ENCODE measurements around the gene MYO7B.

MYO7B gene

GRCh38 chr2:127535422-127535901 is at the start of gene MYO7B:
MYO7B (plus strand) TSS chr2:127535683; CDS start chr2:127559723, 24,040 bp downstream.
- FAIRE-seq (no peak), DNase-seq (ENCODE audit: insufficient read length, low spot score) (no peak)

DNA sequence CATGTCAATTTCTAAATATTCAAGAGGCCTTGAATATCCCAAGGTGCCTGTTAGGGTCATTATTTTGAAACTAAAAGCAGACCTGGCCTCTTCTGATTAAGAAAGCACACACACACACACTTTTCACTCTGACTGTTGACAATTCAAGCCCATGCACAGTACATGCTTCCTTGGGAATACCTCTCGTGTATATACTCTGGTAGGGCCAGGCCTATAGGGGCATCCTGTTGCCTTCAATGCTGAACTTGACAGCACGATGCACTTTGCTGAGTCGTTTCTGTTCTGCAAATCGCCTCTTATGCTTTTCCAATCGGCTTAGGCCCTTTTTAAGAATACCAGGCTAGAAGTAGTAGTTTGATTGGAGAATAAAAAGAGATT is 49.8 kb upstream of the MYO7B start:
- no peak for FAIRE-seq
- DNase-seq (ENCODE audit: insufficient read length, low spot score), result no peak

DNA sequence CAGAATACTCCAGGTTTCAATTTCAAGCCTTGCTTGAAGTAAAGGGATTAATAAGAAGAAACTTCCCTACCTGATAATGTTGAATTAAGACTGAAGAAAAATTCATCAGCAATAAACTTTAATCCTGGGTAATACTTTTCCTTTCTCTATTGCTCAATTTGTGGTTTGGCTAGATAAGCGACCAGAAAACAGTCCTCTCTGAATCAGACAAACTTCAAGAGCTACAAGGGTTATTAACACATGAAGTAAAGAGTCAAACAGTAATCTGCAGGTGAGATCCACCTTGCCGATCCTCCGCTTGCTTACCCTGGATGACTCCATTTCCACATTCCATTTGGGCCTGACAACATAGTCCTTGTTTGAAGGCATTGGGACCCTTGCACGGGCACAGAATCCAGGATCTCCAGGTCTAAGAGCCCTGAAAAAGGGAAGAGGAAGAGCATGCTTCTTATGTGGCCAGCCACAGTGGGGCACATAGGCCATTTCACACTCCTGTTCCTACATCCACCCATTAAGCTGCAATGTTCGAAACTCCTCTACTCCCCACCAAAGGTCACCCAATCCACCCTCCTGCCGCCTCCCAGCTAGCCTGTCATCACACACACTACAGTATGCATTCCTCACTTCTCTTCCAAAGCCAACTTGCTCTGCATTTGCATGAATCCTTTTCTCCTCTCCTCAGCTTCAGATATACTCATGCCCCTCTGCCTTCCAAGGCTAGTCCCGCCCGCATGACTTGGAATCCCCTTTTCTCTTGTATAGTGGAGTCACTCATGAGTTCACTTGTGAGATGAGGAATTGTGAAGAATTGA is 49.0 kb upstream of the MYO7B start:
- FAIRE-seq (no peak), DNase-seq (ENCODE audit: insufficient read length, low spot score) (no peak)

DNA sequence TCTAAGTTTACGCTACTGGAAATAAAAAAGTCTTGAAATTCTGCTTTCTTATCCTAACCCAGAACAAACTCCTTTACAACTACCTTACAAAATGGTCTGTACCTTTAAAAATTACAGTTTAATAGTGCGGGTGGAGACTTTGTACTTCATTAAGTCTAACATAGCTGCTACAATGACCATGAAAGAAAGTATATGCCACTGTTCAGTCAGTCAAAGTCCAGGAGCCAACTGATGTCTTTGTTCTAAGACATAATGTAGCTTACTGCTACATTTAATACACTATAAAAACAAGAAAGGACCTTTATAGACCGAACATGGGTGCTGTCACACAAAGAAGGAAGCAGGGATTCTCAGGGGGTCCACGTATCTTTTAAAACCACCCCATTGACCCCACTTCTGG is 45.2 kb upstream of the MYO7B start:
- DNase-seq (ENCODE audit: insufficient read length, low spot score), result no peak
- no peak for FAIRE-seq

- FAIRE-seq, result no peak
- DNase-seq (ENCODE audit: insufficient read length, low spot score), result no peak
Measured at GRCh38 chr2:127498386-127498785, 37.1 kb upstream of the MYO7B start.

GRCh38 chr2:127503491-127503890 is 32.0 kb upstream of the MYO7B start:
- DNase-seq (ENCODE audit: insufficient read length, low spot score) (no peak), FAIRE-seq (no peak)

- FAIRE-seq, result no peak
- no peak for DNase-seq (ENCODE audit: insufficient read length, low spot score)
Measured at GRCh38 chr2:127504552-127505430, 30.7 kb upstream of the MYO7B start.

GRCh38 chr2:127506510-127506909 is 29.0 kb upstream of the MYO7B start:
- FAIRE-seq, result no peak
- no peak for DNase-seq (ENCODE audit: insufficient read length, low spot score)

- FAIRE-seq (peak; percentile 42), DNase-seq (ENCODE audit: insufficient read length, low spot score) (no peak)
Measured at GRCh38 chr2:127508023-127508630, 27.4 kb upstream of the MYO7B start.

- DNase-seq (ENCODE audit: insufficient read length, low spot score) (peak; percentile 89), FAIRE-seq (peak; percentile 85)
Measured at GRCh38 chr2:127508631-127509034, 26.9 kb upstream of the MYO7B start.

- no peak for DNase-seq (ENCODE audit: insufficient read length, low spot score)
- no peak for FAIRE-seq
Measured at GRCh38 chr2:127510073-127510472, 25.4 kb upstream of the MYO7B start.

GRCh38 chr2:127511090-127511695 is 24.3 kb upstream of the MYO7B start:
- FAIRE-seq (no peak), DNase-seq (ENCODE audit: insufficient read length, low spot score) (no peak)

GRCh38 chr2:127511917-127512316 is 23.6 kb upstream of the MYO7B start:
- FAIRE-seq (no peak), DNase-seq (ENCODE audit: insufficient read length, low spot score) (no peak)

DNA sequence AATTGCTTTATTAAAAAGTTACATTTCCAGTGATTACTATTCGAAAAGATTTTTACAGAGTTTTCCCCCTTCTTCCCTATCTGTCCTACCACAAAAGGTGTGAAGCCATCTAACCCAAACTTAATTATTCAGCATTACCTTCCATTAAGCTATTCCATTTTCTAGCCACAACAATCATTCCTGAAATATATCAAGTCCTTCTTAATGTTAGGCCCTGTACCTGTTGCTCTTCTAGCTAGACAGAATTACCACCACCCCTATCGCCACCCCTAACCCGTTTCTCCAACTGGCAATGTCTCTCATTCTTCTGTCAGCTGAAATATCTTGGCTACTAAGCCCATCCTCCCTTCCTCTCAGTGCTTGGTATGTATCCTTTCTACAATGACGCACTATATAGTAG is 23.1 kb upstream of the MYO7B start:
- FAIRE-seq (no peak), DNase-seq (ENCODE audit: insufficient read length, low spot score) (no peak)

- FAIRE-seq, result no peak
Measured at GRCh38 chr2:127514076-127514475, 21.4 kb upstream of the MYO7B start.

GRCh38 chr2:127514485-127514884 is 21.0 kb upstream of the MYO7B start:
- DNase-seq (ENCODE audit: insufficient read length, low spot score), result no peak
- FAIRE-seq, result no peak

More at GRCh38 chr2:127514076-127514475, 21.4 kb upstream of the MYO7B start:
- DNase-seq (ENCODE audit: insufficient read length, low spot score), result no peak

GRCh38 chr2:127515383-127515915 is 20.0 kb upstream of the MYO7B start:
- DNase-seq (ENCODE audit: insufficient read length, low spot score), result no peak
- FAIRE-seq, result no peak

GRCh38 chr2:127516041-127516762 is 19.3 kb upstream of the MYO7B start:
- no peak for FAIRE-seq
- DNase-seq (ENCODE audit: insufficient read length, low spot score), result no peak

- DNase-seq (ENCODE audit: insufficient read length, low spot score) (no peak), FAIRE-seq (no peak)
Measured at GRCh38 chr2:127517465-127517864, 18.0 kb upstream of the MYO7B start.

DNA sequence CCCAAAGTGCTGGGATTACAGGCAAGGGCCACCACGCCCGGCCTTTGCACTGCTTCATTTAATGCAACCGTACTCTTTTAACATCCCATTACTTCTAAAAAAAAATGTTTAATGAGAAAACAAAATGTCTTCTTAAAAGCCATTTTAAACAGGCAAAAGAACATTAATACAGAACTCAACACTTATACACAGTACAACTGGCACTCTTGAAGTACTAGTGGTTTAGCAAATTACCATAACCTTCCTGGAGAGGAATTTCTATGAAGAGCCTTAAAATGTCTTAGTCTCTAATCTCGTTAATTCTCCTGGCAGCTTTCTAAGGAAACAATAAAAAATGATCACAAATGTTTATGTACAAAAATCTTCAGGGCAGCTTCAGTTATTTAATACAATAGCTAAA is 15.1 kb upstream of the MYO7B start:
- FAIRE-seq (no peak), DNase-seq (ENCODE audit: insufficient read length, low spot score) (no peak)
